GM23248 (cell line): ENCODE measurements around the gene CDC37.

ENCODE experiments used
- EZH2 ChIP-seq: fragments of 200-600 bp; sonication (generic); IDR thresholded peaks from 2 replicates; pipeline ENCODE4 v1.6.1; 2018; ENCODE audit warnings: antibody characterized with exemption, mild to moderate bottlenecking; ENCODE audit not compliant: insufficient read depth, poor library complexity, severe bottlenecking
- EZH2phosphoT487 ChIP-seq: fragments of 200-600 bp; sonication (generic); IDR thresholded peaks from 2 replicates; pipeline ENCODE4 v1.6.1; 2018; ENCODE audit warnings: antibody characterized with exemption, moderate library complexity, mild to moderate bottlenecking, low read depth; ENCODE audit not compliant: insufficient read depth

DNA sequence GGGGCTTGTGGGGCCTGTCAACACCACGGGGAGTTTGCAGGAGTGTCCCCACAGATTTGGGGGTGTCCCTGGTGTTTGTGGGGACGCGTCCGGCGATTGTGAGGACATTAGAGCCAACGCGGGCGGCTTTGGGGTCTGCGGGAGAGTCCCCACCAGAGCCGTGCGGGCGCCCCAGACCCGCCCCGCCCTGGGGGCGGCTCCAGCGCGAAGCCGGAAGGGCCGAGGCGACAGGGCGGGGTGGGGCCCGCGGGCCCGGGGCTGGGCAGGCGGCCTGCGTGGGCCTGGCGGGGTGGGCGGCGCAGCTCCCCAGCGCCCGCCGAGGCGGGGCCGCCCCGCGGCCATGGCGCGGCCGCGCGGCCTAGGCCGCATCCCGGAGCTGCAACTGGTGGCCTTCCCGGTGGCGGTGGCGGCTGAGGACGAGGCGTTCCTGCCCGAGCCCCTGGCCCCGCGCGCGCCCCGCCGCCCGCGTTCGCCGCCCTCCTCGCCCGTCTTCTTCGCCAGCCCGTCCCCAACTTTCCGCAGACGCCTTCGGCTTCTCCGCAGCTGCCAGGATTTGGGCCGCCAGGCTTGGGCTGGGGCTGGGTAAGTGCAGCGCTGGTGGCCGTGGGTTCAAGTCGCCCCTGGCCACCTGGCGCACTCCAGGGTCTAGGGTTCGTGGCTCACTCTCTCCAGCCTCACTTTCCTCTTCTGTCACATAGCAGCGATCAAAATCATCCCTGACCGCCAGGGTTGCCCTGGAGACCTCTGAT lies 27.3 kb upstream of the CDC37 start:
- no peak for TF ChIP-seq EZH2
- TF ChIP-seq EZH2phosphoT487: no peak
